Loucy (cell line): ENCODE data around the gene PRKCE.

ENCODE experiments used
- CTCF ChIP-seq: fragments of 200-600 bp; sonication (generic); conservative IDR thresholded peaks from 2 replicates; pipeline ENCODE4 v1.5.1; 2014; ENCODE audit warnings: mild to moderate bottlenecking, antibody characterized with exemption, low read length
- EZH2phosphoT487 ChIP-seq: fragments of 200-600 bp; IDR thresholded peaks from 2 replicates; pipeline ENCODE4 v1.6.1; 2018; ENCODE audit warnings: antibody characterized with exemption, mild to moderate bottlenecking, moderate library complexity, borderline replicate concordance

- TF ChIP-seq CTCF = no peak
- no peak for TF ChIP-seq EZH2phosphoT487
Observed at GRCh38 chr2:46091961-46092667, 440.6 kb downstream of the PRKCE start.
